H1 (cell line): ENCODE measurements around the gene AKAP4. TPM values are rescaled to one million over a fixed set of nuclear protein-coding genes. Genes with fewer than 3 reads are reported as not detected.

Experiments
- ATF2 ChIP-seq: IDR thresholded peaks from 2 replicates; pipeline ENCODE4 v1.6.1; 2012; ENCODE audit warnings: low read length, inconsistent platforms
- ATF3 ChIP-seq: IDR thresholded peaks from 2 replicates; pipeline ENCODE4 v1.6.1; 2011; ENCODE audit warnings: low read depth, mild to moderate bottlenecking, low read length; ENCODE audit not compliant: insufficient read depth
- BACH1 ChIP-seq: IDR thresholded peaks from 2 replicates; pipeline ENCODE4 v1.6.1; 2012; ENCODE audit warnings: low read length, improper control_type of control experiment
- GTF2F1 ChIP-seq: IDR thresholded peaks from 2 replicates; pipeline ENCODE4 v1.6.1; 2012; ENCODE audit warnings: low read depth, low read length, improper control_type of control experiment, borderline replicate concordance
- SIX5 ChIP-seq: IDR thresholded peaks from 2 replicates; pipeline ENCODE4 v1.6.1; 2011; ENCODE audit warnings: mild to moderate bottlenecking, low read depth, low read length
- SP4 ChIP-seq: IDR thresholded peaks from 2 replicates; pipeline ENCODE4 v1.6.1; 2012; ENCODE audit warnings: low read length, inconsistent platforms
- SUZ12 ChIP-seq: fragments of 200-600 bp; sonication (generic); IDR thresholded peaks from 2 replicates; pipeline ENCODE4 v1.6.1; 2012; ENCODE audit warnings: mild to moderate bottlenecking, inconsistent platforms, low read length, moderate library complexity, mixed read lengths
- YY1 ChIP-seq: IDR thresholded peaks from 2 replicates; pipeline ENCODE4 v1.6.1; 2011; ENCODE audit warnings: low read depth, mild to moderate bottlenecking, low read length
- polyA plus RNA-seq, 7 experiments: library from polyadenylated mRNA; depleted of rRNA in 3 of 7; stranded (reverse) in 5 of 7; unstranded in 2 of 7; fragments of >200 nt in 5 of 7; fragments of 200-250 nt in 2 of 7; gene quantifications; 1 replicate in 5 of 7; 2 replicates in 1 of 7; 4 replicates in 1 of 7; pipeline versions ENCODE4 v1.2.1 to v1.2.3, GENCODE V29; 2011 to 2013; ENCODE audit warnings: missing spikeins in 2 of 7, mixed read lengths in 2 of 7
- total RNA-seq: library from RNA; stranded (reverse); fragmentation: NEBNext Ultra II Directional; extraction: Animal tissue kit (Norgen Biotek cat#: 25700); gene quantifications from 2 replicates; pipeline ENCODE4 v1.2.1, GENCODE V29; 2021

Gene AKAP4
- total and polyA plus RNA-seq, 2 of the 8 experiments (the other 6 are each of a cell fraction or from before 2014, with no cell fraction given): not detected

- TF ChIP-seq SUZ12: no peak
- no peak for TF ChIP-seq SP4
- TF ChIP-seq YY1: no peak
- no peak for TF ChIP-seq ATF2
- TF ChIP-seq ATF3: no peak
- no peak for TF ChIP-seq GTF2F1
- TF ChIP-seq SIX5: no peak
- no peak for TF ChIP-seq BACH1
Observed at GRCh38 chrX:50157545-50158135, 43.2 kb downstream of the AKAP4 start (continued).
